Activated CD4-positive, alpha-beta T cell treated with anti-CD3 and anti-CD28 coated beads for 36 hours (primary cell): ENCODE results near the gene PPP2R2B. TPM values are rescaled to one million over a fixed set of nuclear protein-coding genes. Genes with fewer than 3 reads are reported as not detected.

Experiments used
- ATAC-seq: fragments of 200-7000 bp; cut with Tn5 transposase; one replicate; pipeline ENCODE4 v1.10.0; 2021; ENCODE audit warnings: mild to moderate bottlenecking, moderate library complexity
- CTCF ChIA-PET: fragments of 350-600 bp; sonication (Branson Sonifier 250); formaldehyde crosslinking; loops from one replicate; lab custom pipeline; 2021; ENCODE audit warnings: antibody characterized with exemption; lab: Charles Lee
- POLR2A ChIA-PET: fragments of 350-600 bp; sonication (Branson Sonifier 250); formaldehyde crosslinking; loops from one replicate; lab custom pipeline; 2021; ENCODE audit warnings: antibody characterized with exemption, inconsistent platforms; lab: Charles Lee
- DNase-seq: peaks from one replicate; pipeline ENCODE4 v3.0.0-alpha.2; 2020
- H3K27ac Mint-ChIP-seq: one replicate; pipeline ENCODE4 v1.8.0; 2021; ENCODE audit warnings: mixed read lengths
- H3K27me3 Mint-ChIP-seq: one replicate; pipeline ENCODE4 v1.8.0; 2021; ENCODE audit warnings: mixed read lengths
- H3K36me3 Mint-ChIP-seq: one replicate; pipeline ENCODE4 v1.8.0; 2021; ENCODE audit warnings: low read depth, mixed read lengths
- H3K4me1 Mint-ChIP-seq: one replicate; pipeline ENCODE4 v1.8.0; 2021; ENCODE audit warnings: mixed read lengths
- H3K4me3 Mint-ChIP-seq: one replicate; pipeline ENCODE4 v1.8.0; 2021; ENCODE audit warnings: mild to moderate bottlenecking, moderate library complexity, mixed read lengths
- H3K9me3 Mint-ChIP-seq: one replicate; pipeline ENCODE4 v1.8.0; 2021; ENCODE audit warnings: low read depth, mixed read lengths
- intact Hi-C, 2 experiments: fragments of 100-400 bp; cut with DNase I in 1 of 2; cut with micrococcal nuclease in 1 of 2; formaldehyde crosslinking; loops; one replicate each; pipeline versions ENCODE4 v1.14.2 to v1.15.1; 2022 to 2024; cut with DNase I, micrococcal nuclease
- total RNA-seq, 2 experiments: library from RNA; stranded (reverse); gene quantifications; one replicate each; pipeline ENCODE4 v1.2.3, GENCODE V29; 2021

PPP2R2B gene
- total RNA-seq, 2 experiments from 2014 or later = 0.40 to 0.85 TPM

DNA sequence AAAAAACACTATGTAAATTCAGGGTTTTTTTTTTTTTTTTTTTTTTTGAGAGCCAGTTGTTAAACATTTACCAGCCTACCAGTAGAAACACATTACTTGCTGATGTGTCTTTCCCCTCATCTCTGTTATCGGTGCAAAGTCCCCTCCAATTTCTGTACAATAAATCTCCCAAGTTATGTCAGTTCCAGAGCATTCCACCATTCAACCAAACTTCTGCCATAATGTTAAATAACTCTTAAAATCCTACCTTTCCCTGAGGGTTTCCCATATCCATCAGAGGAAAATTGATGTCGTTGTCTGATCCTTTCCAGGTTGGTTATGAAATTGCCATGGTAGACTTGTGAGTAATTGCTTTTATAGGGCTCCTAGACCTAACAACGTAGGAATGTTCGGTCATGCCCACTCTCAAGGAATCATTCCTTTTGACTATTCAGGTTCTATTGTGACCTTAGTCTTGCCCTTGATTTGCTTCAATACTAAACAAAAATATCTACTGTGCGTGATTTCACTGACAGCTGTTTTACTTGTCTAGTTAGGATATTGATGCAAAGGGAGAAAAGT lies 5.6 kb upstream of the PPP2R2B start:
- ATAC-seq (no peak), DNase-seq (no peak)
- Mint-ChIP-seq H3K4me3 (no peak overlapping the region), H3K36me3 (no peaks in the 10 kb centered on the region), H3K27me3 (peaks cover 20% of the 10 kb centered on the region), H3K9me3 (no peaks in the 10 kb centered on the region), H3K27ac (no peak overlapping the region), H3K4me1 (no peaks in the 10 kb centered on the region)
- intact Hi-C loops = no loop called here
- CTCF ChIA-PET = no interaction called here
- POLR2A ChIA-PET = no interaction called here

GRCh38 chr5:146883511-146883910 lies 5.0 kb upstream of the PPP2R2B start:
- H3K4me3 Mint-ChIP-seq = no peak overlapping the region
- no peak overlapping the region for H3K27ac Mint-ChIP-seq
- peaks cover 2% of the 10 kb centered on the region for H3K4me1 Mint-ChIP-seq
- H3K27me3 Mint-ChIP-seq = peaks cover 24% of the 10 kb centered on the region
- POLR2A ChIA-PET = no interaction called here
- DNase-seq = no peak
- intact Hi-C loops = no loop called here
- CTCF ChIA-PET = no interaction called here
- H3K9me3 Mint-ChIP-seq = no peaks in the 10 kb centered on the region
- no peaks in the 10 kb centered on the region for H3K36me3 Mint-ChIP-seq
- ATAC-seq = no peak

DNA sequence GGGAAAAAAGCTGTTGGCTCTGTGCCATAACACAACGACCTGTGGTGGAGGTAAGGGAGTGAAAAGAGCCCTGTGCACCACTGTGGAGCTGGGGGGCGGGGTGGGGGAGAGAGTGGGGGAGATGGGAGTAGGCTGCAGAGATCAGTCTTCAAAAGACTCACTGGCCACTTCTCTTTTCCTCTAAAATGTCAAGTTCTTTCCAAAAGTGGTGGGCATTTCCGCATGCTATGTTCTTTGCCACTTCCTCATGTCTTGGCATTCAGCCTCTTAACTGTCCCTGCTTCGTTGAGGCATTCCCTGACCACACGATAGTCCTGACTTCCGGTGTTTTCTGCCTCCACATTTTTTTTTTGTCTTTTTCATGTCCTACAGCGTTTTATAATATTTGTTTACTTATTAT lies 2.4 kb upstream of the PPP2R2B start:
- H3K4me3 Mint-ChIP-seq = no peak overlapping the region
- ChIA-PET CTCF (no interaction called here), POLR2A (no interaction called here)
- ATAC-seq (no peak), DNase-seq (no peak)
- H3K9me3 Mint-ChIP-seq = no peaks in the 10 kb centered on the region
- no peak overlapping the region for H3K27ac Mint-ChIP-seq
- intact Hi-C loops = no loop called here
- no peaks in the 10 kb centered on the region for H3K36me3 Mint-ChIP-seq
- peaks cover 32% of the 10 kb centered on the region for H3K27me3 Mint-ChIP-seq
- H3K4me1 Mint-ChIP-seq = peaks cover 8% of the 10 kb centered on the region

GRCh38 chr5:146877783-146878475 lies 628 bp downstream of the PPP2R2B start:
- ATAC-seq = peak; percentile 37
- CTCF ChIA-PET = interaction anchor here (1.2 to 1.3 kb wide), 2 partner anchors 23 to 88 kb away, joined by 3 to 5 read pairs; no protein-coding TSS in a partner anchor
- intact Hi-C loops = loop anchor here in 1 of 2 experiments (2.0 kb wide), 1 partner anchor 127 kb away; no protein-coding TSS in a partner anchor
- POLR2A ChIA-PET = no interaction called here
- peak overlapping the region; percentile 79 for H3K4me3 Mint-ChIP-seq
- peaks cover 8% of the 10 kb centered on the region for H3K4me1 Mint-ChIP-seq
- H3K27me3 Mint-ChIP-seq = peaks cover 34% of the 10 kb centered on the region
- peak; percentile 45 for DNase-seq
- H3K9me3 Mint-ChIP-seq = no peaks in the 10 kb centered on the region
- no peak overlapping the region for H3K27ac Mint-ChIP-seq
- H3K36me3 Mint-ChIP-seq = no peaks in the 10 kb centered on the region

- DNase-seq = peak; percentile 10
- H3K36me3 Mint-ChIP-seq = no peaks in the 10 kb centered on the region
- H3K27ac Mint-ChIP-seq = no peak overlapping the region
- peaks cover 34% of the 10 kb centered on the region for H3K27me3 Mint-ChIP-seq
- peak overlapping the region; percentile 79 for H3K4me3 Mint-ChIP-seq
- peaks cover 8% of the 10 kb centered on the region for H3K4me1 Mint-ChIP-seq
- CTCF ChIA-PET = interaction anchor here (1.1 to 1.3 kb wide), 3 partner anchors 24 to 218 kb away, joined by 3 to 5 read pairs (median 3); no protein-coding TSS in a partner anchor
- intact Hi-C loops = loop anchor here in 1 of 2 experiments (2.0 kb wide), 1 partner anchor 126 kb away; no protein-coding TSS in a partner anchor
- H3K9me3 Mint-ChIP-seq = no peaks in the 10 kb centered on the region
- POLR2A ChIA-PET = no interaction called here
- ATAC-seq = no peak
Observed at GRCh38 chr5:146877178-146877681, 1.3 kb downstream of the PPP2R2B start.

- ATAC-seq (no peak), DNase-seq (no peak)
- H3K9me3 Mint-ChIP-seq = no peaks in the 10 kb centered on the region
- peaks cover 6% of the 10 kb centered on the region for H3K4me1 Mint-ChIP-seq
- POLR2A ChIA-PET = no interaction called here
- no peak overlapping the region for H3K4me3 Mint-ChIP-seq
- CTCF ChIA-PET = no interaction called here
- no peaks in the 10 kb centered on the region for H3K36me3 Mint-ChIP-seq
- no peak overlapping the region for H3K27ac Mint-ChIP-seq
- intact Hi-C loops = no loop called here
- peaks cover 18% of the 10 kb centered on the region for H3K27me3 Mint-ChIP-seq
Observed at GRCh38 chr5:146873186-146873917, 5.2 kb downstream of the PPP2R2B start.

DNA sequence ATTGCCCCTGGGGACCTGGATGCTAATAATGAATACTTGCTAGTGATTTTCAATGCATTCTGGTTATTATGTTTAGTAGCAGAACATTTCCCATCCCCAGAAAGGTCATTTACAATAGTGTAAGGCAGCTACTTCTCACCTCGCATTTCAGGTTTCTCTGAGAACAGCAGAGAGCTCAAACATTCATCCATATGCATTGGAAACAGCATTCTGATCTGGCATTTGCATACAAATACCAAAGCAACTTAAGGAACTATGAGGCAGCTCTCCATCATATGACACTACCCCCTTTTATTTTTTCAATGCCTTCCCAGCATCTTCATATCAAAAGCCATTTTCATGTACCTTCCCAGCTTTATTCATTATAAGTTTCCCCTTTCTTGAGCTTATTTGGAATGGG lies 6.4 kb downstream of the PPP2R2B start:
- ChIA-PET POLR2A (interaction anchor here (0.7 kb wide), 1 partner anchor 14 kb away, joined by 3 read pairs; no protein-coding TSS in a partner anchor), CTCF (no interaction called here)
- Mint-ChIP-seq H3K9me3 (no peaks in the 10 kb centered on the region), H3K4me3 (no peak overlapping the region), H3K36me3 (no peaks in the 10 kb centered on the region), H3K4me1 (peaks cover 5% of the 10 kb centered on the region), H3K27me3 (peaks cover 14% of the 10 kb centered on the region), H3K27ac (no peak overlapping the region)
- intact Hi-C loops = no loop called here
- no peak for DNase-seq
- no peak for ATAC-seq

GRCh38 chr5:146867996-146868708 lies 10.4 kb downstream of the PPP2R2B start:
- Mint-ChIP-seq H3K36me3 (no peaks in the 10 kb centered on the region), H3K9me3 (no peaks in the 10 kb centered on the region), H3K4me1 (no peaks in the 10 kb centered on the region), H3K27ac (no peak overlapping the region), H3K4me3 (no peak overlapping the region), H3K27me3 (peaks cover 2% of the 10 kb centered on the region)
- POLR2A ChIA-PET = no interaction called here
- intact Hi-C loops = no loop called here
- ATAC-seq (peak; percentile 36), DNase-seq (no peak)
- CTCF ChIA-PET = interaction anchor here (0.8 kb wide), 1 partner anchor 180 kb away, joined by 3 read pairs; no protein-coding TSS in a partner anchor

DNA sequence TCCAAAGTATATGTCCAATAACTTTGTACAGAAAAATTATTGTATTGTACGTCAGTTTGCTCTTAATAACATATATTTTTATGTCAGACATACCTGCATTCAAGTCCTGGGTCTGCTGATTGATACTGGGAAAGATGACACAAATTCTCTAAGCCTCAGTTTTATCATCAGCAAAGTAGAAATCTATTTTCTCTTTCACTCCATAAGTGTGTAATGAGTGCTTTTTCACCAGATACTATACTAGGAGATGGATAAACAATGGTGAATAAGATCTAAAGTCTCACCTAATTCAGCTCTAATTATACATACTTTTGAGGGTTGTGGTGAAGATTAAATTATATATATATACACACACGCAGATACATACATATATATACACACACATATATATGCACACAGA lies 12.3 kb downstream of the PPP2R2B start:
- H3K36me3 Mint-ChIP-seq = no peaks in the 10 kb centered on the region
- H3K4me1 Mint-ChIP-seq = no peaks in the 10 kb centered on the region
- H3K4me3 Mint-ChIP-seq = no peak overlapping the region
- H3K9me3 Mint-ChIP-seq = no peaks in the 10 kb centered on the region
- ChIA-PET POLR2A (no interaction called here), CTCF (no interaction called here)
- intact Hi-C loops = no loop called here
- no peak overlapping the region for H3K27ac Mint-ChIP-seq
- H3K27me3 Mint-ChIP-seq = no peaks in the 10 kb centered on the region
- ATAC-seq (no peak), DNase-seq (no peak)

DNA sequence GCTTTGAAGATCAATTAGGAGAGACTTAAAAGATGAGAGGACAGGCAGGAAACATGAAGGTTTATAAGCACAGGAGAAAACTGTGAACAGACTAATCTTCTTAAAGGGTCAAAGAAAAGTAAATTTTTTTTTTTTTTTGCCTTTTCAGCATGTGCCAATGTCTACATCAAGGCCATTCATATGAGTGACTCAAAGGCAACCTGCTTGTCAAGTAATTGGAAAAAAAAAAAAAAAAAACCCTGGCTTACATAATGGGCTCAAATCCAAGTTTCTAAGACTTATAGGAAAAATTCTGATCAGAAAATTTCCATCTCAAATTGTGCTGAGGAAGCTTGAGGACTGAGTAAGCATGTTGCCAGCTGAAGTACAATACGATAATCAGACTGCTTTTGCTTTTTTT lies 15.9 kb downstream of the PPP2R2B start:
- ChIA-PET CTCF (no interaction called here), POLR2A (no interaction called here)
- no peak for DNase-seq
- Mint-ChIP-seq H3K36me3 (no peaks in the 10 kb centered on the region), H3K4me1 (peaks cover 7% of the 10 kb centered on the region), H3K27me3 (no peaks in the 10 kb centered on the region), H3K9me3 (no peaks in the 10 kb centered on the region), H3K27ac (no peak overlapping the region), H3K4me3 (no peak overlapping the region)
- ATAC-seq = no peak
- intact Hi-C loops = no loop called here

- peaks cover 7% of the 10 kb centered on the region for H3K4me1 Mint-ChIP-seq
- CTCF ChIA-PET = no interaction called here
- peak; percentile 61 for ATAC-seq
- POLR2A ChIA-PET = no interaction called here
- DNase-seq = no peak
- no peaks in the 10 kb centered on the region for H3K9me3 Mint-ChIP-seq
- intact Hi-C loops = no loop called here
- H3K27ac Mint-ChIP-seq = no peak overlapping the region
- no peaks in the 10 kb centered on the region for H3K36me3 Mint-ChIP-seq
- no peaks in the 10 kb centered on the region for H3K27me3 Mint-ChIP-seq
- no peak overlapping the region for H3K4me3 Mint-ChIP-seq
Observed at GRCh38 chr5:146860213-146860893, 18.2 kb downstream of the PPP2R2B start.
